Endothelial cell (in vitro differentiated cells): Measurements from ENCODE around the gene HNRNPF. TPM values are rescaled to one million over a fixed set of nuclear protein-coding genes. Genes with fewer than 3 reads are reported as not detected.

ENCODE experiments used
- DNase-seq: peaks from one replicate; pipeline ENCODE4 v3.0.0; 2021; ENCODE audit warnings: low spot score
- H3K27ac Mint-ChIP-seq: one replicate; pipeline ENCODE4 v1.8.0; 2021; ENCODE audit warnings: mixed read lengths, inconsistent platforms; ENCODE audit not compliant: unreplicated experiment
- H3K27me3 Mint-ChIP-seq: one replicate; pipeline ENCODE4 v1.8.0; 2021; ENCODE audit warnings: mild to moderate bottlenecking, moderate library complexity, mixed read lengths, inconsistent platforms; ENCODE audit not compliant: unreplicated experiment
- H3K36me3 Mint-ChIP-seq: one replicate; pipeline ENCODE4 v1.8.0; 2021; ENCODE audit warnings: mild to moderate bottlenecking, low read depth, mixed read lengths, inconsistent platforms; ENCODE audit not compliant: unreplicated experiment
- H3K4me1 Mint-ChIP-seq: one replicate; pipeline ENCODE4 v1.8.0; 2021; ENCODE audit warnings: mild to moderate bottlenecking, mixed read lengths, inconsistent platforms; ENCODE audit not compliant: unreplicated experiment
- H3K4me3 Mint-ChIP-seq: one replicate; pipeline ENCODE4 v1.8.0; 2021; ENCODE audit warnings: mild to moderate bottlenecking, mixed read lengths, inconsistent platforms; ENCODE audit not compliant: unreplicated experiment
- H3K9me3 Mint-ChIP-seq: one replicate; pipeline ENCODE4 v1.8.0; 2021; ENCODE audit warnings: mixed read lengths, inconsistent platforms; ENCODE audit not compliant: unreplicated experiment
- CTCF ChIP-seq: fragments of 200-600 bp; sonication (generic); IDR thresholded peaks from one replicate; pipeline ENCODE4 v1.5.0; 2021; ENCODE audit warnings: antibody characterized with exemption; ENCODE audit not compliant: unreplicated experiment
- total RNA-seq: library from RNA; stranded (reverse); fragmentation: NEBNext Ultra II Directional; extraction: Animal tissue kit (Norgen Biotek cat#: 25700); gene quantifications from one replicate; pipeline ENCODE4 v1.2.1, GENCODE V29; 2021; ENCODE audit not compliant: unreplicated experiment

The HNRNPF gene
- total RNA-seq, 1 donor from 2014 or later: 194 TPM

- H3K4me1 Mint-ChIP-seq: peaks cover 2% of the 10 kb centered on the region
- H3K27me3 Mint-ChIP-seq: peaks cover 5% of the 10 kb centered on the region
- no peak overlapping the region for H3K4me3 Mint-ChIP-seq
- no peak overlapping the region for H3K27ac Mint-ChIP-seq
- no peak for DNase-seq
- no peak for TF ChIP-seq CTCF
- H3K9me3 Mint-ChIP-seq: no peaks in the 10 kb centered on the region
- H3K36me3 Mint-ChIP-seq: no peaks in the 10 kb centered on the region
Measured at GRCh38 chr10:43372765-43373361, 36.1 kb downstream of the HNRNPF start.

- Mint-ChIP-seq H3K36me3 (no peaks in the 10 kb centered on the region), H3K4me1 (peaks cover 2% of the 10 kb centered on the region), H3K4me3 (no peak within 1 kb of the TSS), H3K27ac (no peak within 1 kb of the TSS), H3K9me3 (no peaks in the 10 kb centered on the region), H3K27me3 (peaks cover 4% of the 10 kb centered on the region)
- no peak for DNase-seq
- TF ChIP-seq CTCF: no peak
Measured at GRCh38 chr10:43371418-43371817, 37.6 kb downstream of the HNRNPF start, which contains the start of gene FXYD4. FXYD4 (plus strand) TSS chr10:43371636; CDS start chr10:43373747, 2,111 bp downstream.

- no peak for DNase-seq
- Mint-ChIP-seq H3K4me3 (no peak overlapping the region), H3K9me3 (no peaks in the 10 kb centered on the region), H3K27me3 (peaks cover 2% of the 10 kb centered on the region), H3K36me3 (no peaks in the 10 kb centered on the region), H3K27ac (no peak overlapping the region), H3K4me1 (peaks cover 2% of the 10 kb centered on the region)
- TF ChIP-seq CTCF: no peak
Measured at GRCh38 chr10:43370671-43371215, 38.2 kb downstream of the HNRNPF start.

- DNase-seq: no peak
- Mint-ChIP-seq H3K4me3 (no peak overlapping the region), H3K4me1 (peaks cover 2% of the 10 kb centered on the region), H3K36me3 (no peaks in the 10 kb centered on the region), H3K27ac (no peak overlapping the region), H3K9me3 (no peaks in the 10 kb centered on the region), H3K27me3 (peaks cover under 1% of the 10 kb centered on the region)
- TF ChIP-seq CTCF: no peak
Measured at GRCh38 chr10:43369921-43370320, 39.1 kb downstream of the HNRNPF start.

- Mint-ChIP-seq H3K27me3 (peaks cover 8% of the 10 kb centered on the region), H3K4me1 (peaks cover 4% of the 10 kb centered on the region), H3K36me3 (no peaks in the 10 kb centered on the region), H3K4me3 (no peak overlapping the region), H3K9me3 (no peaks in the 10 kb centered on the region), H3K27ac (no peak overlapping the region)
- TF ChIP-seq CTCF: no peak
- DNase-seq: no peak
Measured at GRCh38 chr10:43365001-43365400, 44.0 kb downstream of the HNRNPF start.
